Upper lobe of left lung (tissue), 6 donors: ENCODE measurements around the gene BACE1. TPM values are rescaled to one million over a fixed set of nuclear protein-coding genes. Genes with fewer than 3 reads are reported as not detected.
"Not testable (repeated sequence)": the region's sequence is repeated elsewhere in the genome, so short reads cannot be mapped to it uniquely, and the experiment has no call there.

ENCODE experiments used
- ATAC-seq, 2 donors: fragments of 200-7000 bp; cut with Tn5 transposase; one replicate each; pipeline ENCODE4 v1.9.1; 2022; ENCODE audit warnings: mild to moderate bottlenecking in 2 of 2, moderate library complexity in 2 of 2; ENCODE audit not compliant: low FRiP score in 2 of 2
- DNase-seq, 2 donors: peaks; one replicate each; pipeline ENCODE4 v3.0.0-alpha.2; 2019 to 2020
- H3K27ac ChIP-seq, 4 donors: fragments of 200-600 bp; sonication (generic); one replicate each; pipeline ENCODE4 v1.5.1; 2016 to 2019
- H3K27me3 ChIP-seq, 4 donors: fragments of 200-600 bp; sonication (generic); one replicate each; pipeline ENCODE4 v1.5.1; 2017 to 2019
- H3K36me3 ChIP-seq, 4 donors: fragments of 200-600 bp; sonication (generic); one replicate each; pipeline ENCODE4 v1.5.1; 2016 to 2019
- H3K4me1 ChIP-seq, 4 donors: fragments of 200-600 bp; sonication (generic); one replicate each; pipeline ENCODE4 v1.5.1; 2018 to 2019
- H3K4me3 ChIP-seq, 4 donors: fragments of 200-600 bp; sonication (generic); one replicate each; pipeline ENCODE4 v1.5.1; 2017 to 2019; ENCODE audit warnings: mild to moderate bottlenecking in 2 of 4, moderate library complexity in 1 of 4
- H3K9me3 ChIP-seq, 4 donors: fragments of 200-600 bp; sonication (generic); one replicate each; pipeline ENCODE4 v1.5.1; 2018 to 2019
- EP300 ChIP-seq, 4 donors: sonication (generic); formaldehyde crosslinking; IDR thresholded peaks; one replicate each; pipeline ENCODE4 v1.5.1; 2017; ENCODE audit warnings: antibody characterized with exemption in 4 of 4, control low read depth in 2 of 4
- POLR2A ChIP-seq, 4 donors: fragments of 450-650 bp; IDR thresholded peaks; one replicate each; pipeline ENCODE4 v1.5.1; 2016 to 2017; ENCODE audit warnings: antibody characterized with exemption in 4 of 4, mild to moderate bottlenecking in 2 of 4
- POLR2AphosphoS5 ChIP-seq, 2 donors: sonication (generic); formaldehyde crosslinking; IDR thresholded peaks; one replicate each; pipeline ENCODE4 v1.5.1; 2017; ENCODE audit warnings: antibody characterized with exemption in 2 of 2
- WGBS, 2 donors: methylation state at CpG; one replicate each; pipeline ENCODE4 v1.1.5; 2017 to 2018; 5-methylcytosine and 5-hydroxymethylcytosine counted together
- total RNA-seq, 6 donors: library from RNA; depleted of rRNA in 4 of 6; stranded (reverse); fragments of >200 nt in 4 of 6; gene quantifications; one replicate each; pipeline versions ENCODE4 v1.1.0 to v1.2.1, GENCODE V29; 2016 to 2021
- TF ChIP-seq, protein P1 (sequence below), 6 experiments: fragments of 450-650 bp in 4 of 6; fragments of 200-600 bp in 2 of 6; sonication (generic) in 2 of 6; IDR thresholded peaks; one replicate each; pipeline ENCODE4 v1.5.1; 2016 to 2019; ENCODE audit warnings: antibody characterized with exemption in 6 of 6
- donor health status: DM: no; HTN: no; CAD: no; lungs with moderate emphysema.
- donor health status: DM: no; HTN: yes; CAD: no; lungs with severe emphysema.

Gene BACE1
- total RNA-seq, 6 donors from 2014 or later: 11.1 to 37.9 (median 25.5) TPM

- DNase-seq (no peak), ATAC-seq (peak in 1 of 2 donors; percentile 53)
- TF ChIP-seq, protein P1, sequence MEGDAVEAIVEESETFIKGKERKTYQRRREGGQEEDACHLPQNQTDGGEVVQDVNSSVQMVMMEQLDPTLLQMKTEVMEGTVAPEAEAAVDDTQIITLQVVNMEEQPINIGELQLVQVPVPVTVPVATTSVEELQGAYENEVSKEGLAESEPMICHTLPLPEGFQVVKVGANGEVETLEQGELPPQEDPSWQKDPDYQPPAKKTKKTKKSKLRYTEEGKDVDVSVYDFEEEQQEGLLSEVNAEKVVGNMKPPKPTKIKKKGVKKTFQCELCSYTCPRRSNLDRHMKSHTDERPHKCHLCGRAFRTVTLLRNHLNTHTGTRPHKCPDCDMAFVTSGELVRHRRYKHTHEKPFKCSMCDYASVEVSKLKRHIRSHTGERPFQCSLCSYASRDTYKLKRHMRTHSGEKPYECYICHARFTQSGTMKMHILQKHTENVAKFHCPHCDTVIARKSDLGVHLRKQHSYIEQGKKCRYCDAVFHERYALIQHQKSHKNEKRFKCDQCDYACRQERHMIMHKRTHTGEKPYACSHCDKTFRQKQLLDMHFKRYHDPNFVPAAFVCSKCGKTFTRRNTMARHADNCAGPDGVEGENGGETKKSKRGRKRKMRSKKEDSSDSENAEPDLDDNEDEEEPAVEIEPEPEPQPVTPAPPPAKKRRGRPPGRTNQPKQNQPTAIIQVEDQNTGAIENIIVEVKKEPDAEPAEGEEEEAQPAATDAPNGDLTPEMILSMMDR (IDR thresholded peaks at IDR 0.05): no peak
- TF ChIP-seq POLR2AphosphoS5 (IDR thresholded peaks at IDR 0.05) (no peak), EP300 (IDR thresholded peaks at IDR 0.05) (no peak), POLR2A (IDR thresholded peaks at IDR 0.05) (no peak)
- H3K4me1 ChIP-seq: no peaks in the 10 kb centered on the region
- H3K27ac ChIP-seq: no peak overlapping the region
- 79 to 84% methylated on average over 9 of the region's 9 CpGs for WGBS, 2 donors
- no peaks in the 10 kb centered on the region for H3K27me3 ChIP-seq
- H3K4me3 ChIP-seq: no peak overlapping the region
- H3K36me3 ChIP-seq: peaks cover 0 to 7% (median 2%) of the 10 kb centered on the region in 4 donors
- H3K9me3 ChIP-seq: no peaks in the 10 kb centered on the region
Measured at GRCh38 chr11:117273550-117274289, 42.3 kb downstream of the BACE1 start.

- H3K36me3 ChIP-seq, H3K4me1 ChIP-seq, H3K4me3 ChIP-seq, H3K27ac ChIP-seq, H3K27me3 ChIP-seq, H3K9me3 ChIP-seq, DNase-seq, ATAC-seq: not testable (repeated sequence)
- WGBS, 2 donors: 96 to 98% methylated on average over 5 of the region's 5 CpGs
Measured at GRCh38 chr11:117272175-117272574, 43.9 kb downstream of the BACE1 start.

- TF ChIP-seq EP300 (IDR thresholded peaks at IDR 0.05) (no peak), POLR2AphosphoS5 (IDR thresholded peaks at IDR 0.05) (no peak), POLR2A (IDR thresholded peaks at IDR 0.05) (no peak)
- TF ChIP-seq, protein P1 (IDR thresholded peaks at IDR 0.05): no peak
- Histone ChIP-seq H3K4me3 (no peak overlapping the region), H3K4me1 (no peaks in the 10 kb centered on the region), H3K27ac (no peak overlapping the region), H3K36me3 (peaks cover 0 to 7% (median 3%) of the 10 kb centered on the region in 4 donors), H3K27me3 (no peaks in the 10 kb centered on the region), H3K9me3 (no peaks in the 10 kb centered on the region)
- ATAC-seq: no peak
- no peak for DNase-seq
- WGBS, 2 donors: 94 to 96% methylated on average over 4 of the region's 4 CpGs
Measured at GRCh38 chr11:117271208-117271607, 44.8 kb downstream of the BACE1 start.

GRCh38 chr11:117269856-117270255 is 46.2 kb downstream of the BACE1 start:
- TF ChIP-seq, protein P1 (IDR thresholded peaks at IDR 0.05): no peak
- no peak for TF ChIP-seq EP300 (IDR thresholded peaks at IDR 0.05)
- no peak for TF ChIP-seq POLR2A (IDR thresholded peaks at IDR 0.05)
- TF ChIP-seq POLR2AphosphoS5 (IDR thresholded peaks at IDR 0.05): no peak
- no peaks in the 10 kb centered on the region for H3K9me3 ChIP-seq
- H3K4me3 ChIP-seq: no peak overlapping the region
- ATAC-seq (no peak), DNase-seq (no peak)
- no peaks in the 10 kb centered on the region for H3K27me3 ChIP-seq
- H3K36me3 ChIP-seq: peaks cover 0 to 7% (median 0%) of the 10 kb centered on the region in 4 donors
- no peak overlapping the region for H3K27ac ChIP-seq
- H3K4me1 ChIP-seq: no peaks in the 10 kb centered on the region
- WGBS, 2 donors: 95 to 98% methylated on average over 2 of the region's 2 CpGs

DNA sequence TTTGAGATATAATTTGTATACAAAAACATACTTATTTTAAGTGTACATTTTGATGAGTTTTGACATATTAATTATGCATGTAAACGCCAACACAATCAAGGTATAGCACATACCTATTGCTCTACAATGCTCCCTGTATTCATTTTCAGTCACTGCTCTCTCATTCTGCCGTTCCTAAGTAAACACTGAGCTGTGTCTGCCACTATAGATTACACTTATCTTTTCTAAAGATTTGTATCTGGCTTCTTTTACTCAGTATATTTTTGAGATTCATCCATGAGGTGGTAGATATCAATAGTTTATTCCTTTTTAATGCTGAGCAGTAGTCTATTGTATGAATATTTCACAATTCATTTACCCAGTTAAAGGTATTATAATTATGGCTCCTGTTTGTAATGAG is 50.3 kb downstream of the BACE1 start:
- no peaks in the 10 kb centered on the region for H3K9me3 ChIP-seq
- H3K27me3 ChIP-seq: no peaks in the 10 kb centered on the region
- peaks cover 0 to 33% (median 2%) of the 10 kb centered on the region in 4 donors for H3K36me3 ChIP-seq
- ATAC-seq (no peak), DNase-seq (no peak)
- TF ChIP-seq EP300 (IDR thresholded peaks at IDR 0.05): no peak
- TF ChIP-seq, protein P1 (IDR thresholded peaks at IDR 0.05): no peak
- no peak for TF ChIP-seq POLR2AphosphoS5 (IDR thresholded peaks at IDR 0.05)
- no peak for TF ChIP-seq POLR2A (IDR thresholded peaks at IDR 0.05)
- 87 to 94% methylated on average over 2 of the region's 2 CpGs for WGBS, 2 donors
- H3K4me3 ChIP-seq: no peak overlapping the region
- H3K27ac ChIP-seq: no peak overlapping the region
- no peaks in the 10 kb centered on the region for H3K4me1 ChIP-seq

GRCh38 chr11:117264624-117265323 is 51.3 kb downstream of the BACE1 start:
- not testable (repeated sequence) for ATAC-seq

More at GRCh38 chr11:117264624-117265323, 51.3 kb downstream of the BACE1 start:
- DNase-seq, H3K9me3 ChIP-seq, H3K27me3 ChIP-seq, H3K4me3 ChIP-seq, H3K27ac ChIP-seq, H3K4me1 ChIP-seq: not testable (repeated sequence)
- 97% methylated on average over 7 of the region's 7 CpGs for WGBS, 2 donors
- peaks cover 0 to 40% (median 2%) of the 10 kb centered on the region in 4 donors for H3K36me3 ChIP-seq
